VCaP (cell line): Measurements from ENCODE around the gene UGT1A3.

Experiments used
- H3K27ac ChIP-seq: fragments of 450-650 bp; 2 replicates; pipeline ENCODE4 v1.5.1; 2017
- TF ChIP-seq, protein P1 (sequence below): fragments of 450-650 bp; conservative IDR thresholded peaks from 2 replicates; pipeline ENCODE4 v1.5.1; 2017; ENCODE audit warnings: mild to moderate bottlenecking, moderate library complexity

Gene UGT1A3

DNA sequence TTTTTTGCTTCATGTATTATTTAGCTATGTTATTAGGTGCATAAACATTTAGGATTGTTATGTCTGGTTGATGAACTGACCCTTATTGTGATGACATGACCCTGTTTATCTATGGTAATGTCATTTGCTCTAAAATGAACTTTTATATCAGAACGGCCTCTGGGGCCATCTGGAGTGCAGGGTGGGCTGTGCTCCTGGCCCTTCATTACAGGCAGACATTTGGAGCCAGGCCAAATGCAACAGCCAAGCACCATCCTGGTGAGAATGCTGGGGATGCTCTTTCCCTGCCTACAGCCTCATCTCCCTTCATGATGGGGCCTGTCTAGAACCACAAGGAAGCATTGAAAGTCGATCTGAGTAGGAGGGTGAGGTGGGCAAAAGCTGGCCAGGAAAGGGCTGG, 87.5 kb downstream of the UGT1A3 start:
- TF ChIP-seq, protein P1, sequence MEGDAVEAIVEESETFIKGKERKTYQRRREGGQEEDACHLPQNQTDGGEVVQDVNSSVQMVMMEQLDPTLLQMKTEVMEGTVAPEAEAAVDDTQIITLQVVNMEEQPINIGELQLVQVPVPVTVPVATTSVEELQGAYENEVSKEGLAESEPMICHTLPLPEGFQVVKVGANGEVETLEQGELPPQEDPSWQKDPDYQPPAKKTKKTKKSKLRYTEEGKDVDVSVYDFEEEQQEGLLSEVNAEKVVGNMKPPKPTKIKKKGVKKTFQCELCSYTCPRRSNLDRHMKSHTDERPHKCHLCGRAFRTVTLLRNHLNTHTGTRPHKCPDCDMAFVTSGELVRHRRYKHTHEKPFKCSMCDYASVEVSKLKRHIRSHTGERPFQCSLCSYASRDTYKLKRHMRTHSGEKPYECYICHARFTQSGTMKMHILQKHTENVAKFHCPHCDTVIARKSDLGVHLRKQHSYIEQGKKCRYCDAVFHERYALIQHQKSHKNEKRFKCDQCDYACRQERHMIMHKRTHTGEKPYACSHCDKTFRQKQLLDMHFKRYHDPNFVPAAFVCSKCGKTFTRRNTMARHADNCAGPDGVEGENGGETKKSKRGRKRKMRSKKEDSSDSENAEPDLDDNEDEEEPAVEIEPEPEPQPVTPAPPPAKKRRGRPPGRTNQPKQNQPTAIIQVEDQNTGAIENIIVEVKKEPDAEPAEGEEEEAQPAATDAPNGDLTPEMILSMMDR, result no peak
- no peak overlapping the region for H3K27ac ChIP-seq

DNA sequence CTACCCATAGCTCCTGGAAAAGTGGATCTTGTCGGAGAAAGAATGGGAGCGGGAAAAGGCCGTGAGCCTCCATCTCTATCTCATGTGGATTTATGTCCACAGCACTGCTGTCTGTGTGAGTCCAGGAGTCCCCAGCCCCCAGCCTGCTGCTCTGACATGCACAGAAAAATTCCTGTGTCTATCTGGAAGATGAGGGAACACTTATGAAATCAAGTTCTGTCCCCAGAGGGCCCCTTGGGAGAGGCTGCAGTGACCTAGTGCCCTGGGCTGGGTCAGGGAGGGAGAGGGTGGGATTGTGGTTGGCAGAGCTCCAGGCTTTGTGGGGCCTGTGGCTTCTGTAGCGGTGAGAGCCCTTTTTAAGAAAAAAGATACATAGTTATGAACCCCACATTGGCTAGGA, 87.9 kb downstream of the UGT1A3 start:
- TF ChIP-seq, protein P1, result no peak
- H3K27ac ChIP-seq, result no peak overlapping the region

DNA sequence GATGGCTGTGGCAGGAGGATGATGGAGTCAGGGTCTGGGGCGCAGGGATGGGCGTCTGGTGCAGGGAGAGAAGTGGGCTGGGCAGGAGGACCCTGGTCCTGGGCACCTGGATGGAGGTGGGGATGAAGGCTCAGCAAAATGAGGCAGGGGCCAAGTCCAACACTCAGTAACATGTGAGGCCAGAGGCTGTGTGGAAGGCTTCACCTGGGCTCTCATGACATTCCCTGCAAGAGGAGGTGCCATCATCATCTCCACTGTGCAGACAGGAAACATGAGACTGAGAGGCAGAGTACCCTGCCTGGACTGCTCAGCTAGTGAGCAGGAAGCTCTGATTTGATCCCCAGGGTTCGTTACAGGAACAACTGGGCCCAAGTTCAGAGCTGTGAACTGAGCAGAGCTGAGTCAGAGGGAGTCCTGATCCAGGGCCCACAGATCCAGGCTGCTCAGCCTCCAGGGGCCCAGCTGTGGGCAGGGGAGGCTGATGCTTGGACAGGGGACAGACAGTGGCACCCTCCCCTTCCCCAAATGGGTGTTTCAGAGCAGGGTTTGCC, 88.6 kb downstream of the UGT1A3 start:
- TF ChIP-seq, protein P1, result no peak
- H3K27ac ChIP-seq, result no peak overlapping the region

DNA sequence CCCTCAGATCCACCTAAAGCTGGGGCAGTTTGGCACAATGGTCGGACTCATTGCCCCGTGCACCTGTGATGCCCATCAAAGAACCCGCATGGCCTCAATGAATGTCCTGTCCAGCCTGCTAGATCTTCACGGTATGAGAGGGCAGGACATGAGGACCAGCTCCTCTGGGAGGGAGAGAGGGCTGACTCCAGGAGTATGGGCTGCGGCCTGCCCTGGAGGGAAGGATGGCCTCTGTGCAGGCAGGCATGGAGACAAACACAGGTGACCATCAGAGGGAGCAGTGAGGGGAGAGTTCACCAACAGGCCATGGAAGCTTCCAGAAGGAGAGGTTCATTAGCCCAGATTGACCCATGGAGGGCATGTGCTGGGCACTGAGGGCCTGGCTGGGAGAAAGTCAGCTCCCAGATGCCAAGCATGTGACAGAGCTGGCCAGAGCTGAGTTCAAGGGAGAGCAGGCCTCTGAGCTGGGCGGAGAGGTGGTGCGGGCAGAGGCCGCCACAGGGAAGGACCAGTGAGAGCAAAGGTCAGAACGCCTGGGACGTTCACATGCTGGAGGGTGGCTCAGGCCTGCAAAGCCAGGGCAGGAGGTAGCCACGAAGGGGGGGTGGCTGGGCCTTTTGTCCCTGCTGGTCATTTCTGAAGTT, 89.3 kb downstream of the UGT1A3 start:
- H3K27ac ChIP-seq, result no peak overlapping the region
- TF ChIP-seq, protein P1, result no peak

DNA sequence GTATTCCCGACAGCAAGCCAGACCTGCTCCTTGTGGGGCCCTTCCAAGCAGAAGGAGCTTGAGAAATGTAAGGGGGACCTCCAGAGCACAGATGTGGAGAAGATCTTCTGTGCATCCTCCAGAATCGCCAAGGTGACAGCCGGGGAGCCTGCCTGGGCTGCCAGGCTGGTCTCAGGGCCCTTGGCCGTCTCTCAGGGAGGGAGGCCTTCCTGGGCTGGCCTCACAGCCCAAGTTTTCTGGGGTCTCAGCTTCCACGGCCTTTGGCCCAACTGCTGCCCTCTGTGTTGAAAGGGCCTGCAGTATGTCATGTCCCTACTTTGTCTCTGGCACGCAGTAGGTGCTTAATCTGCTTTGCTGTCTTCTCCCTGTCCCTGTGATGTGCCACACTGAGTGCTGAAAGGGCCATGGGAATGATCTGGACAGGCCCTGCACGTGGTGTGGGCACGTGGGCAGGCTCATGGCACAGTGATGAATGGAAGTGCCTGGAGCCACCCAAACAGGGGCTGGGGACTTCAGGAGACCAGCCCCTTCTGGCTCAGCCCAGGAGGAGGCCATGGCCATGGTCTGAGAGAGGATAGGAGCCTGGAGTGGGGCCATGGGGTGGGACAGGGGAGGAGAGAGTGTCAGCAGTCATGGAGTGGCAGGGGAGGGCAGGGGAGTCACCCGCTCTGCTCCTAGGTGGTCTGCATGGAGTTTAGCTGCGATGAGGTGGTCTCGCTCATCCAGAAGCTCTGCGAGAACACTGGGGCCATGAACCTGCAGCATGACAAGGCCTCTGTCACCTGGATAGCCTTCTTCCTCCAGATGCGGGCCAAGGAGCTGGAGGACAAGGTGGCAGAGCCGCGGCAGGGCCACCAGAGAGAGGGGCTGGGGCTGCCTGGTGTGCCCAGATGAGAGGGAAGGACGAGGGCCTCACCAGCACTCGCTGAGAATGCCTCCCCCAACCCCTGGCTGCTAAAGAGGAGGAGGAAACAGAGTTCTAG, 90.1 kb downstream of the UGT1A3 start:
- TF ChIP-seq, protein P1, result no peak
- no peak overlapping the region for H3K27ac ChIP-seq

DNA sequence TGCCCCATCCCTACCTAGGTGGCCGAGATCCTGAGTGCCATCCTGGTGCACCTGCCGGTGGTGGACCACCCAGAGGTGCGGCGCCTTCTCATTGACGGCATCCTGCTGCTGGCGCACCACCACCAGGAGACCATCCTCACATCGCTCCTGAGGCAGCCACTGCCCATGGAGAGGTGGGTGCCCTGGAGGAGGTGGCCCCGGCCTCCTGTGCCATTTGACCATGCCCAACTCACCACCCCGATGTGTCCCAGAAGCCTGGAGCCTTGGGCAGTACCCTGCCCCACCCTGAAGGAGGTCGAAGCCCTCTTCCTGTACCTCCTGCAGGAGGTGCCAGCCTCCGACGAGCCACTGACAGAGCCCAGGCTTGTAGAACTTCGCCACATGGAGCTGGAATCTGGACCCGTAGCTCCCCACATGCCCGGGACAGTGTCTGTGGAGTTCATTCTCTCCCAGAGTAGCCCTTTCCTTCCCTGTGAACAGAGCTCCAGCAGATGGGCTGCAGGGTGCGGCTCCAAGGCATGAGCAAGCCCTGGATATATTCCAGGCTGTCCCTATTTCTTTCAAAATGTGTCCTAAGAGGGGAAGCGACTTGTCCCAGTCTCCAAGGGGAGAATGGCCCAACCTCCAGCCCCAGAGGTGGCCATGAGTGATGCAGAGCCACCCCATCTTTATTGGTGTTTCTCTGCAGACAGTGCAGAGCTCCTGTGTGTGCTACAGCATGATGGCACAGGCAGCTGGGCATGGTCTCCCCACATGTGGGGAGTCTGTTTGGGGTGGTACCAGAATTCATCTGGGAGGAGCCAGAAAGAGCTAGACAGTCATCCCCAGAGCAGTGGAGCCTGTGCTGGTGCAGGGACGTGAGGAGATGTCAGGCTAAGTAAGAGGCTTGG, 91.3 kb downstream of the UGT1A3 start:
- no peak overlapping the region for H3K27ac ChIP-seq
- TF ChIP-seq, protein P1, result no peak
